NCI-H1417 (cell line): ENCODE measurements around the gene FNDC7.
"Not testable (repeated sequence)": the region's sequence is repeated elsewhere in the genome, so short reads cannot be mapped to it uniquely, and the experiment has no call there.

Experiments
- DNase-seq, 3 experiments: peaks; one replicate each; lab custom pipeline; 2025; lab: John Stamatoyannopoulos, UW

Gene FNDC7, protein sequence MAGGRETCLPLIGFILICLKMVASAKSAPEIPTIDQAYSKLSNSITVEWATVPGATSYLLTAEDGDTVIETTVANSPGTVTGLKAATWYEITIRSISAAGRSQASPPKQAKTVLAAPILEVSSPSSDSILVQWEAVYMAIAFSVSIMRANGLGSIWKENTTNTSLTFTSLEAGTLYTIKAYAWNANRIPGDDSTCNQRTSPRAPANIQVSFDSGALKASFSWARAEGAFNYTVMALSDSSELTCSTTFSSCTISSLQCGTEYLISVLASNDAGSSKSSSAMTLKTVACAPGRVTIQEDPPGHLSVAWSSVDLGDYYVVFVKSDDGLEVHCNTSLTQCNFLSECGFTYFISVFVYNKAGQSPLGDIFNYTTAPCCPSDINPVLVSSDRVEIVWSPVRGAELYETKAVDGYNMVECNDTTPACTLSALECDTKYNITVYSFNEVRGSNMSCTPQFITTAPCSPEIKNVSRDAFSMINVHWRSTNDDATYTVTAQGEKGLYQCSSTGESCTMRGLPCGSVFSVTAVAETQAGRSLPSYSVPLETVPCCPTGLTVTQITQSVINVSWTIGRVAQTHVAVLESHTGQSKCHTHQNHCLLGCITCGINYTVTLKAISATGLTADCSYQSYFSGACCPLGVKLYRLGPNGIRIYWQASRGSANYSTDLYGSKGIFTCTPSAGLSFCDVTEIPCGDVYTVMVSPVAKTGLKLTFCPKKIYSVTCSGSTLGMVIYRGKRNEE

DNA sequence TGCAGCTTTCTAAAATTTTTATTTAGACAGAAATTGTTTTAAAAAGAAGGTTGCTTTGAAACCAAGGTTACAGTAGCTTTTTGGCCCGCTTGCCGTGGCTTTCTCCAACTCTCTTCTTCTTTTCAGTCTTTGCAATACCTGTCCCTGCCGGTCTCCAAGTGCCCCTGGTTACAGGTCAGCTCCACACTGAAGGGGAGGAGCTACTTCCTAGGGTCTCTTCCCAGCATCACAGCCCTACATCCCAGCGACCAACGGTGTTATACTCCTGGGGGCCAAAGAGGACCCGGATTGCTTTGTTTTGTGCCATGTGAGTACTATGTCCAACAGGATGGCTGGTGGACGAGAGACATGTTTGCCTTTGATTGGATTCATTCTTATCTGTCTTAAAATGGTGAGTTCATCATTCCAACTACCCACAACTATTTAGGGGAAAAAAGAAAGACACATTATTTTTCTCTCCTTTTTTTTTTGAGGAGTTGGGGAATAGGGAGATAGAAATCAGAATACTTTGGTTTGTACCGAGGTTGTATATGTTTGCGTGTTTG, at the start of gene FNDC7:
TSS of gene FNDC7 (plus strand) at position 303 of the 545 bp plus-strand sequence. CDS start at position 329, 26 bp downstream.
- no peak for DNase-seq

DNA sequence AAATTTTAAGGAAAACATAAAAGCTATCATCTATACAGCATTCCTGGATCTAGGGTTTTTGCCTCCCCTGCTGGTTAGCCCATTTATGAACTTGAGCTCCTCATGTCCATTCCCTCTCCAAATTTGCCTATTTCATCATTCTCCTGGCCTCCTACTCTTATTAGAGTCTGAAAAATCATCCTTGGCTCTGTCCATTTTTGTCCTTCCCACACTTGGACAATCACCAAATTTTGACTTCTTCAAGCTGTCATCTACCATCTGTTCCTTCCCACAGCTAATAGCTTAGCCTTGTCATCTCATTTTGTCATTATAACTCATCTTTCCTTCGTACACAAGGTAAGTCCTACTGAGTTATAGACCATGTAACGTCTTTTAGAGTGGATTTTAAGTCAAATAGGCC, 49.6 kb upstream of the FNDC7 start:
- DNase-seq: no peak

DNA sequence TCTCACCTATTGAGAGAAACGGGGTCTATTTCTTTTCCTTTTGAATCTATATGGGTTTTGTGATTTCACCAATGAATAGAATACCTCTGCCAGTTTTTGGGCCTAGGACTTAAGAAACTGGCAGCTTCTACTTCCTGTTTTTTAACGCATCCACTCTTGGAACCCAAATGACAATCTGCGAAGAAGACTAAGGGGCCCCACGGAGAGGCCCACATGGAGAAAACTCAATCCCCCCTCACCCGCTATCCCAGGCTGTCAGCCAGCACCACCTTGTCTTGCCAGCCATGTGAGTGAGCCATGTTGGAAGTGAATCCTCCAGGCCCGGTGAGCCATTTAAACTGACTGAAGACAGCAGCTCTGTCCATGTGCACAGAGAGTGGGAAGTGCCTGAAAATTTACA, 48.2 kb upstream of the FNDC7 start:
- no peak for DNase-seq

DNA sequence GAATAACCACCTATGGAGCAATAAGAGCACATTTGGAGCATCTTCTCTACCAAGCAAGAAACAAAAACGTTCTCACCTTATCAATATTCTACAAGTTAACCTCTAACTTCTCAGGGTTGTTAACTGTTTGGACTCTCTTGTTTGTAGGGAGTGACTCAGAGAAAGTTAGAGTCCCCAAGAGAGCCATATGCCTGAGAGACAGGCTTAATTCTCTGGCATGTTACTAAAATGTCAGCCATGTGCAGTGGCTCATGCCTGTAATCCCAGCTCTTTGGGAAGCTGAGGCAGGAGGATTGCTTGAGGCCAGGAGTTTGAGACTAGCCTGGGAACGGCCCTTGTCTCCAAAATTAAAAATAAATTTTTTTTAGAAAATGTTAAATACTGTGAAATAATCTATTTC, 47.6 kb upstream of the FNDC7 start:
- DNase-seq: no peak

DNA sequence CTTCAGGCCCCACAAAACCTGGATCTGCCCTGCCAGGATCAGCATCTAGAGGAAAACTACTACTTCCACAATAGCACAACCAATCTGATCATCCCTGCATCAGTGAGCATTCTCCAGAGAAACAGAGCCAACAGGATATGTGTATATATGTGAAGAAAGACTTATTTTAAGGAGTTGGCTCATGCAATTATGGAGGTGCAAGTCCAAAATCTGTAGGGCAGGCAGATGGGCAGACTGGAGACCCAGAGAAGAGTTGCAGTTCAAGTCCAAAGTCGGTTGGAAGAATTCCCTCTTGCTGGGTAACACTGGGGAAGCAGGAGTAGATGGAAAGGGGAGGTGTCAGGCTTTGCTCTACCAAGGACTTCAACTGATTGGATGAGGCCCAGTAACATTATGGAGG, 46.9 kb upstream of the FNDC7 start:
- no peak for DNase-seq

DNA sequence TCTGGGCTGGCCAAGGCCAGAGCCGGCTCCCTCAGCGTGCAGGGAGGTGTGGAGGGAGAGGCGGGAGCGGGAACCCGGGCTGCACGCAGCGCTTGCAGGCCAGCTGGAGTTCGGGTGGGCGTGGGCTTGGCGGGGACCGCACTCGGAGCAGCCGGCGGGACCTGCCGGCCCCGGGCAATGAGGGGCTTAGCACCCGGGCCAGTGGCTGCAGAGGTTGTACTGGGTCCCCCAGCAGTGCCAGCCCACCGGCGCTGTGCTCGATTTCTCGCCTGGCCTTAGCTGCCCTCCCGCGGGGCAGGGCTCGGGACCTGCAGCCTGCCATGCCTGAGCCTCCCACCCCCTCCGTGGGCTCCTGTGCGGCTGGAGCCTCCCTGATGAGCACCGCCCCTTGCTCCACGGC, 45.3 kb upstream of the FNDC7 start:
- not testable (repeated sequence) for DNase-seq

DNA sequence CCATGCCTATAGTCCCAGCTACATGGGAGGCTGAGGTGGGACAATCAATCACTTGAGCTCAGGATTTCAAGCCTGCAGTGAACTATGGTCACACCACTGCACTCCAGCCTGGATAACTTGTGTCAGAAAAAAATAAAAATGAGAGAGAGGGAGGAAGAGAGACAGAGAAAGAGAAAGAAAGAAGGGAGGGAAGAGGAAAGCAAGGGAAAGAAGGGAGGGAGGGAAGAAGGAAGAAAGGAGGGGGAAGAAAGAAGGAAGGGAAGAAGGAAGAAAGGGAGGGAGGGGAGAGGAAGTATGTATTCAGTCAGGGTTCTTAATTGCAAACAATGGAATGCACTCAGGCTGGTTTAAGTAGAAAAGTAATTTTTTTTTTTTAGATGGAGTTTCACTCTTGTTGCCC, 43.9 kb upstream of the FNDC7 start:
- DNase-seq: no peak

DNA sequence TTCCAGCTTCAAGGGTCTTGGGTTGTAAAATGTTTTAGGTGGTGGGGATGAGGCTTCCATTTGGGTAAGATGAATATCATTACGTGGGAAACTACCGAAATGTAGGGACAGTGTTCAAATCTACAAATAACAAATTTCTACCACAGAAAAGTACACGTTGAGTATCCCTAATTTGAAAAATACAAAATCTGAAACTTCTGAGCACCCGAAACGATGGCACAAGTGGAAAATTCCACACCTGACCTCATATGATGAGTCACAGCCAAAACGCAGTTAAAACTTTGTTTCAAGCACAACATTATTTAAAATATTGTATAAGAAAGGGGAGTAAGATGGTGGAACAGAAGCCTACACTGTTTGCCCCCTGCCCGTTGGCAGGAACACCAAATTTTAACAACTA, 43.0 kb upstream of the FNDC7 start:
- DNase-seq: no peak

DNA sequence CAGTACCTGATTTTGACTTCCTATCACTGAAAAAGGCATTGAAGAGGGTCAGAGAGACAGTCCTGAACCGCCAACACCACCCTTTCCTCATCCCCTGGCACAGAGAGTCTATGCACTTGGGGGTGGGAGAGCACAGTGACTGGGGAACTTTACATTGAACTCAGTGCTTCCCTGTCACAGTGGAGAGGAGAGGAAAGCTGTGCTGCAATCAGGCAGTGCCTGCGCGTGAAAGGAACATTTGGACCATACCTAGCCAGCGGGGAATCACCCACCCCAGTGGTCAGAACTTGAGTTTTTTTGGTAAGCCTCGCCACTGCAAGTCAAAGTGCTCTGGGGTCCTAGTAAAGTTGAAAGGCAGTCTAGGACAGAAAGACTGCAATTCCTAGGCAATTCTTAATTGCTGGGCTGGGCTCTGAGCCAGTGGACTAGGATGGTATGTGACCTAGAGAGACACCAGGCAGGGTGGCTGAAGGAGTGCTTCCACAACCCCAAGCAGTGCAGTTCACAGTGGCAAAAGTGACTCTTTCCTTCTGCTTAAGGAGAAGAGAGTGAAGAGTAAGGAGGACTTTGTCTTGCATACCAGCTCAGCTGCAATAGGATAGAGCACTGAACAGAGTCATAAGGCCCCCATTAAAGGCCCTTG, 42.5 kb upstream of the FNDC7 start:
- DNase-seq: no peak

DNA sequence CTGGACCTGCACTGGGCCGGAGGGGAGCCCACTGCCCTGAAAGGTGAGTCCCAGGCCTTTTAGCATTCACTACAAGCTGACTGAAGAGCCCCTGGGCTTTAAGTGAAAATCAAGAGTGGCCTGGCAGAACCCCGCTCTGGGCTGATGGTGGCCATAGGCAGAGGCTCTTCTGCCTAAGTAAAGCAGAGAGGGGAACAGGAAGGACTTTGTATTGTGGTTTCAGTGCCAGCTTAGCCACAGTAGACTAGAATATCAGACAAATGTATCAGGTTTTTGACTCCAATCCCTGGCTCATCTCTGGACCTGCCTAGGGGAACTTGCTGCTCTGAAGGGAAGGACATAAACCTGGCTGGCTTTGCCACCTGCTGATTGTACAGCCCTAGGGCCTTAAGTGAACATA, 41.6 kb upstream of the FNDC7 start:
- DNase-seq: no peak

DNA sequence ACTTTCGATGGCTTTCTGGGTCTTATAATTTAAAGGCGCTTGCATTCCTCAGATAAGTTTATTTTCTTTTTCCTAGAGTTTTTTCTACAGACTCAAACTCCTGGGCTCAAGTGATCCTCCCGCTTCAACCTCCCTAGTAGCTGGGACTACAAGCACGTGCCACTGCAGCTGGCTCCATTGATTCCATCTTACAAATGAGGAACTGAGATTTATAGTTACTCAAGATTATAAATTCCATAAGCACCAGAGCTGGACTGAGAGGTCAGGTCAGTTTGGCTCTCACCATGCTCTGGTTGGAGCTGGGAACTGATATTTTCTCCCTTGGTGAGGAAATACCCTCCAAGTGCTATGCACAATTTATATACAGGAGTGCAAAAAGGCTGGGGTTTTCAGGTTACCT, 34.0 kb upstream of the FNDC7 start:
- DNase-seq: no peak

DNA sequence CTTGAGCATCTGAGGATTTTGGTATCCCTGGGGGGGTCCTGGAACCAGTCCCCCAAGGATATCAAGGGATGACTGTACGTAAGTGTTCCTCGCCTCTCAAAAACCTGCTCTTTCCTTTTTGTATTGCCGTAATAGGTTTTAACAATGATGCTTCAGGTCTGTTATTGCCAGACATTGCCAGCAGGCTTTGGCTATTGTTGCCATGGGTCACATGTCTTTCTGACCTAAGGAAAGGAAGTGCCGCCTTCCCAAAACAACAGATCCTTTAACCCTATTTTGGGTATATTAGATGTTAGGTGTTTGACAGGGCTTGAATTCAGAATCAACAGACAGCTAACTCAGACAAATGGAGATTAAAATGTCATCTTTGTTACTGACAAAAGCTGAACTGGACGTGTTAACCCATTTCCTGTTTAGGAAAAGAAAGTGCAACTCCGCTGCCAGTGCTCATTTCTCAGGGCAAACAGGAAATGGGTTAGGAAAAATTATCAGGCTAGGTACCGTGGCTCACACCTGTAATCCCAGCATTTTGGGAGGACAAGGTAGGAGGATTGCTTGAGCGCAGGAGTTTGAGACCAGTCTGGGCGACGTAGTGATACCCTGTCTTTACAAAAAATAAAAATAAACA, 33.0 kb upstream of the FNDC7 start:
- no peak for DNase-seq

DNA sequence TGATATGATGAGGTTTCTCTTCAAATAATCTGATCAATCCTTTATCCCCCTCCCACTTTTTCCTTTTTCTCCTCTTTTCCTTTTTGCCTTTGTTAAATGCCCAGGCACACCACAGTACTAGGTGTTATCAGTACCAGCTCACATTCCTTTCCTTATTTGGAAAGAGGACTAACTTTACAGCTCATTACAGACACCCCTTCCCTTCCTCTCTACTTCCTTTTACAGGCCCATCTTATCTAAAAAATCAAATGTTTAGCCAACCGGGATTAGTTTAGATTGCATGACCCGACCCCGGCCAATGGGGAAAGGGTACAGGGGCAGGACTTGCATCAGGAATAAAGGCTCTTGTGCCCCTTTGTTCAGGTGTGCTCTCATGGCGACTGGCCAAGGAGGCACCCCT, 31.0 kb upstream of the FNDC7 start:
- not testable (repeated sequence) for DNase-seq

DNA sequence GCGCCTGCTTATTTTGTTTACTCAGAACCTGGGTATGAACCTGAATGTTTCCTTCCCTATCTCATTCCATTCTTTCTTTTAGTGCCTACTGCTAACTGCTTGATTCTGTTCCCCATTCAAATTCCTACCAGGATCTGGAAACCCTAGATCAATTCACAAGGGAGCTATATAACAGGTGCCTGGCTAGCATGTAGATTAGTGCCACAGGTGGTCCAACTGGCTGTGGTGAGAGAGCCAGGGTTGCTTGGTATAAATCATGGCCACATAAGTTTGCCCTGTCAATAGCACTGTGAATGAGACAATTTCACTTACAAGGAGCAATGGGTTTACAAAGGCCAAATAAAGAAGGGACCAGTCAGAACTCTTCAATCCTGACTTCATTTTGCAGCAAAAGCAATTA, 27.2 kb upstream of the FNDC7 start:
- DNase-seq: peak; percentile 4 to 37 (median 6)

DNA sequence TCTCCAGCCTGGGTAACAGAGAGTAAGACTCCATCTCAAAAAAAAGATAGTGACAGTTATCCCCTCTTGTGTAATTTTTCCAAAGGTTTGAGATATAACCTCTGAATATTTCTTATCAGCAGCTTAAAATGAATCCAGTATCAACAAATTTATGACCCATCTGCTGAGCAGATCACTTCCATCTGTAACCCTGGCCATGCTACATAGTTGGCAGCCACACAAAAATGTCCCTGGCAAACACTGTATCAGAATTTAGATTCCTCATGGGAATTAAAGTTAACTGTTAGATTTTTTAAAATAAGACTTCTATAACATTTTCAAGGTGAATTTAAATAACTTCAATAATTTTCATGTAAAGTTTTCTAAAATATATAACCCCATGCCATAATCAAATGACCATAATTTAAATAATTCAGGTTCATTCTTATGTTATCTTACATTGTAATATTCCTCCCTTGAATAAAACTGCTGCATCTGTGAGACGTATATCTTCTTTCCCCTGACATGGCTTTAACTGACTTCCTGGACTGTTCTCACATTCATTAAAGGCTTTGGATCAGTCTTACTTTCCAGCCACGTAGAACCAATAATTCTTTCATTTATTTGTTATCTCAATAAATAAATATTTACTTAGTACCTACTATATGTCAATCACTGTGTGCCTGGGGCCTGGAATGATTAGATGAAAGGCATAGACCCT, 25.9 kb upstream of the FNDC7 start:
- DNase-seq: peak in 1 of 3 experiments; percentile 14

DNA sequence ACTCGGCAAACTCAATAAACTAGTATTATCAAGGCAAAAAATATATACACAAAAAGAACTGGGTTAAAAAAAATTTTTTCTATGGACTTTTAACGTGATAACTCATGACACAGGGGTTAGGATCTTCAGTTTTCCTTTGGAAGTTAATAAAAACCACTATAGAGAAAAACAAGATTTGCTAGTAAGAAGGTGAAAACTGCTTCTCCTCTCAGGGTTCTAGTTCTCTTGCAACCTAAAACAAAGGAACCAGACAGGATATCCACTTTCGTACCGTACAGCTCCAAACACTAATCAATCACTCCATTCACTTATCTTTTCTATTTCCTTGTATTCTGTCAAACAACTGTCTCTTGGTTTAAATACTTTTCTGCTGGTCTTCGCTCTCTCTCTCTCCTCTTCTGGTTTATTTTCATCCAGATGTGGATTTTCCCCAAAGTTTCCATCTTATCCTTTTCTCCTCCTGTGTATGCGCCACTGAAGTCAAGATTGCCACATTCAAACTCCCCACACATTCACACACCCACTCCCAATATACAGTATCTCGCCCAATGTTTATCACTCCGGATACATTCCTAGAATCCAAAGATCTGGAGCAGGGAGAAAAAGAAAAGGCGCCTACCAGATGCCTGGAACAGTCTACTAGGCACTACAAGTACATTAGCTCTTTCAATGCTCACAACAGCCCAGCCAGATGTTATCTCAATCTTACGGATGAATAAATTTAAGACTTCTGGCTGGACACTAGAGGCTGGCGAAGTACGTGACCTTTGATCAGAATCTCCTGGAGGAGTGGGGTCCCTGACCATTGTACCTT, 21.4 kb upstream of the FNDC7 start:
- DNase-seq: no peak

DNA sequence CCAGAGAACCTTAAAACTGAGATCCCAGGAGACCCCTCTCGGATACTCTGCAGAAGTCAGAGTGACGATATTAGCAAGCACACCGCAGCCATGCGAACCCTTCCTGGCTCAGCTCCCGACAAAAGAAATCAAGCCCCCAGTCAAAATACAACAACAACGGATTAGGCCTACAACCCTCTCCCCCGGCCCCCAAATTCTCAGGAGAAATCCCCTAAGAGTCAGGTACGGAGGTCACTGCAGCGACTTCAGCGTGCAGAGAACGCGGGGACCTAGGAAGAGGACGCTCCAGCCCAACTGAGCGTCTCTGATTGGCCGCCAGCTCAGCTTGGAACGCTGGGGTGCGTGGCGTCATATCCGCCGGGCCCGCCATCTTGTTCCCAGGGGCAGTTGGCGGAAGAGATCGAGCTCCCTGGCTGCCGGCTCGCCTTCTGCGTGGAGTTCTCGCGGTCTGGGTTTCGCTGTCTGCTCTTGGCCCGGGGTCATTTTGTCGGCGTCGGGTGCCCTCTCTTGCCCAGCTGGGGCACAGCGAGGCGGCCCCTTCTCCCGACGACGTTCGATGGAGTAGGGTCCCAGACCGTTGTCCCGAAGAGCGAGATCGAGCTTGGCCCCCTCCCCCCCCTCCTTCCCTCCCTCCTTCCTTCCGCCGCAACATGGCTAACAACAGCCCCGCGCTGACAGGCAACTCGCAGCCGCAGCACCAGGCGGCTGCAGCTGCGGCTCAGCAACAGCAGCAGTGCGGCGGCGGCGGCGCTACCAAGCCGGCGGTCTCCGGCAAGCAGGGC, 20.6 kb upstream of the FNDC7 start, which contains the start of gene PRPF38B:
TSS of gene PRPF38B (plus strand) at position 369 of the 782 bp plus-strand sequence. CDS start at position 651, 282 bp downstream.
- DNase-seq: peak; percentile 88 to 95 (median 95)

DNA sequence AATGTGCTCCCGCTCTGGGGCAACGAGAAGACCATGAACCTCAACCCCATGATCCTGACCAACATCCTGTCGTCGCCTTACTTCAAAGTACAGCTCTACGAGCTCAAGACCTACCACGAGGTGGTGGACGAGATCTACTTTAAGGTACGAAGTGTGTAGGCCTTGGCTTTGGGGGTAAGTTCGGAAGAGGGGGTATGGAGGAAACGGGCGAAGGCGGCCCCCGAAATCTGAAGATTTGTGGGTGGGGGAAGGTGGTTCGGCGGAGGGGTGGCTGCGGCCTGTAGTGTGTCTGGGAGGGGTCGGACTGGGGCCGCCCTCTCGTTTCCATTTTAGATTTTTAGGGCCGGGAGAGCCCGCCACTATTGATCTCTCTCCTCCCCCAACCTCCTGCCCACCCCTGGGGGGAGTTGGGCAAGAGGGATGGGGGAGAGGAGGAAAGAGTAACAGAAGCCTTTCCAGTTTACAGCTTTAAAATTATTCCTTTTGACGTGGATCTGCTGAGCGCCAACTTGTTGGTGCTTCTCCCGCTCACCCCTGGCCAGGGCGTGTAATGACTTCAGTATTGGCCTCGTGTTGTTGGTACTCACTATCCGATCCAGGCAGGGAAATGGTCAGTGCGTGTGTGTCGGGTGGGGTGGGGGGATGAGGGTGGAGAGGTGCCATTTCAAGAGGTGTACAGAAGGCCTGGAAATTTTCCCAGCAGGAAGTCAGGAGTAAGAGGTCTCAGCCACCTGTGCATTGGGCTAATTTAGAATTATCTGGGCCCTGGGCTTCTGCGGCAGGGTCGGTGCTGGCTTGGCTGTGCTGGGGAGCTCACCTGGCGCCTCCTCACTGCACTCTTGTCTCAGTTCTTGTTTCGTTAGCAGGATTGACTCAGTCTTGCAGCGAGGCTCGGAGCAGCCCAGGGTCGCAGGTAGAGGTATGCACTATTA, 19.7 kb upstream of the FNDC7 start:
- DNase-seq: peak; percentile 53 to 90 (median 89)

DNA sequence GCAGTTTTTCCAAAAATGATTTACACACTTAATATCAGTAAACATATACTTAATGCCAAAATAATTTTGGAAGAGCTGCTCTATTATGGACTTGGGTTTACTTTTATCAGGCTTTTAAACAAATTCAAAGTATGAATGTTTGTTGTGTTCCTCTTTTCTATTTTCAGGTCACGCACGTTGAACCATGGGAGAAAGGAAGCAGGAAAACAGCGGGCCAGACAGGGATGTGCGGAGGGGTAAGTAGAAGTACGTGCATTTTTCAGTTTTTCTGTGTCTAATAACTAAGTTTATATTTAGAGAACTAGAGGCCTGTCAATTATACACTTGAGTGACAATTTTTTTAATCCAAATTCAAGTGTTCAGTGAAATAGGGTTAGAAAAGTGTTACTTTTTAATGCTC, 17.2 kb upstream of the FNDC7 start:
- no peak for DNase-seq
